ENCODE results near the gene ATP1A1.

GRCh38 chr1:116365353-116365780, 7.7 kb upstream of the ATP1A1 start:
- TF ChIP-seq CTCF (conservative IDR thresholded peaks at IDR 0.05; ENCODE audit: low read depth, low read length) (no peak), EZH2phosphoT487 (IDR thresholded peaks at IDR 0.05; ENCODE audit: borderline replicate concordance, low read length) (no peak)

All from PC-3 (cell line).